Measurements from ENCODE around the gene FAHD2A.
"Not testable (repeated sequence)": the region's sequence is repeated elsewhere in the genome, so short reads cannot be mapped to it uniquely, and the experiment has no call there.

FAHD2A gene

DNA sequence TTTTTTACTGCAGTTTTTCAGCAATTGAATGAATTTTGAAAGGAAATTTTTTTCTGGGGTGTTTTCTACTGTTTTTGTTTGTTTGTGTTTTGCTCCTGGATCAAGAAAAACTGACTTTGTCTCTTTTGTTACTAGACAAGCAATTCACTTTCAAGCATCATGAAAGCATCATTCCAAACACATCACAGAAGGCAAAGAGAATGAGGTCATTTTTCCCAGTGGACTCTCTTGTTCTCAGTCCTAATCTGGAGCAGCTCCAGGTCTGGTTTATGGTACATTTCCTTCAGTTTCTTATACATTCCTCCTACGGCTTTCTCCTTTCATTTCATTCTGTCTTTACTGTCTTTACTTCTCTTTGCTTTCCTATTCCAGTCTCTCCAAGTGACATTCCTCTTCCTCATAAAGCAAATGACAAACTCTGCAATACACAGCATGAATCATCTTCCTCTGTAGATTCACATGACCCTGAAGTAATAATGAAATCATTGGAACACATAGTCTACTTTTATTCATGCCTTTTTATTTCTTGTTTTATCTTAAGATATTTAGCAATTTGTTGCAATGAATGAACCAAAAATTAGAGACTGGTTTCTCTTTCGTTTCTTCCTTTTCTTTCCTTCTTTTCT, 40.1 kb downstream of the FAHD2A start:
- not testable (repeated sequence) for DNase-seq

DNA sequence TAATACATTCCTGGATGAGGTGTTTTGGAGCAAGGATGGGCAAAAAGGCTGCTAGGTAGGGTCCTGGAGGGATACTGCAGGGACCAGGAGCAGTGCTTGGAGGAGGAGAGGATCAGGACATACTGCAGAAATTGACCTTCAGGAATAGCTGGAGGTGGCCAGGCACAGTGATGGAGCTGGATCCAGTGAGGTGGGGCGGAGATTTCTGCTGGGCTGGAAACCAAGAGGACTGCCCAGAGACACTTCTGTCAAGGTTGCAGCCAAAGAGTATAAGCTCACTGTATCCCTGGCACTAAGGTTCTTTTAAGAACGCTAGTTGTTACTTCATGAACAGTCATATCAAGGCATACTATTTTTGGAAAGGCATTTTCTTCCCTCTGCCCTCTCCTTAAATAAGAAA, 42.8 kb downstream of the FAHD2A start:
- DNase-seq = not testable (repeated sequence)

DNA sequence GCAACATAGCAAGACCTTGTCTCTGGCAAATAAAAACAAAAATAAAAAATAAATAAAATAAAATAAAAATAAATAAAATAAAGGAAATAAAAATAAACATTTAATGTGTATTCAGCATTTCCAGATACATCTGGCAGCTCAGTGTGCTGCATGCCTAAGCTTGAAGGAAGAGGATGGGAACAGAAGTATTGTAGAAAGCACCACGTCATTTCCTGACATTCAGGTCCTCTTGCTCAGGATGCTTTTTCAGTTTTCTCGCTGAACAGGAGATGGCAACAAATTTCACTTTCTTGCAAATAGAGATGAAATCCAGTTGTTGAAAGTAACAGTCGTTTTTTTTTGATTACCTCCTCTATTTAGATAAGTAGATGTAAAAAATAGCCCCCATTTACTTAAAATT, 60.8 kb downstream of the FAHD2A start:
- not testable (repeated sequence) for DNase-seq
